ENCODE results near the gene DGKI.
A peak's percentile ranks its signal among the peaks of the same experiment; 100 is the strongest.

Gene DGKI

GRCh38 chr7:137880432-137880831 is 33.7 kb upstream of the DGKI start:
- peak; percentile 71 for DNase-seq (ENCODE audit: low read depth)
- H3K4me3 ChIP-seq (ENCODE audit: control insufficient read depth, low read depth, low read length), result no peak overlapping the region
- no peak for TF ChIP-seq CTCF (IDR thresholded peaks at IDR 0.05; ENCODE audit: control insufficient read depth, insufficient read depth, low read depth, low read length, missing control alignments)

GRCh38 chr7:137879357-137880158 is 32.8 kb upstream of the DGKI start:
- no peak for DNase-seq (ENCODE audit: low read depth)
- TF ChIP-seq CTCF (IDR thresholded peaks at IDR 0.05; ENCODE audit: control insufficient read depth, insufficient read depth, low read depth, low read length, missing control alignments), result no peak

GRCh38 chr7:137878333-137878961 is 31.7 kb upstream of the DGKI start:
- H3K4me3 ChIP-seq (ENCODE audit: control insufficient read depth, low read depth, low read length), result no peak overlapping the region
- DNase-seq (ENCODE audit: low read depth), result no peak

More at GRCh38 chr7:137879357-137880158, 32.8 kb upstream of the DGKI start:
- no peak overlapping the region for H3K4me3 ChIP-seq (ENCODE audit: control insufficient read depth, low read depth, low read length)

DNA sequence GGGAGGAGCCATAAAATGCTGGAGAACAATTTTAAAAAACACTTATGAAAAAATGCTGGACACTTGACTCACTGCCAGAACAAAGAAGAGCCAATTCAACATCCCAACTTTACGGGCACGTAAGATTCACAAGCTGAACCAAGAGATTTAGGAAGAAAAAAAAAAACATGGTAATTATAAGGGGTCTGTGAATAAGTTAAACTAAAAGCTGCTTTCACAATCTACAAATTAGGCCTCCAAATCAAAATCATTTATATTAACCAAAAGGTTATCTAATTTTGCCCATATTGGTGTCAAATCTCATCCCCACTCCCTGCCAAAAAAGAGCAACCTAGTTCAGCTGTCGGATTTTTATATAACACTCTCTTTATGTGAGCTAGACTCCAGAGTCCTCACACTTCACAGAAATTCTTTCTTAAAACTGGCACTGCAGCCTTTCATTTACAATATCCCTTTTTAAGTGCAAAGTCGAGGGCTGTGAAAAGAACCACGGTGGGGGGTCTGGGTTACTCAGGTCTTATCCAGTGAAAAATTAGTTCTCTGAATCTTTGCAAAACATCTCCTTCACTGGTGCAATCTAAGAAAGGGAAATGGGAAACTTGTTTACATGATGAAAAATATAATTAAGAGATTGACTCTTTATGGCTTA is 30.4 kb upstream of the DGKI start:
- TF ChIP-seq CTCF (IDR thresholded peaks at IDR 0.05; ENCODE audit: control insufficient read depth, insufficient read depth, low read depth, low read length, missing control alignments), result no peak
- no peak overlapping the region for H3K4me3 ChIP-seq (ENCODE audit: control insufficient read depth, low read depth, low read length)
- DNase-seq (ENCODE audit: low read depth), result no peak

More at GRCh38 chr7:137878333-137878961, 31.7 kb upstream of the DGKI start:
- no peak for TF ChIP-seq CTCF (IDR thresholded peaks at IDR 0.05; ENCODE audit: control insufficient read depth, insufficient read depth, low read depth, low read length, missing control alignments)

GRCh38 chr7:137875746-137876145 is 29.0 kb upstream of the DGKI start:
- no peak for DNase-seq (ENCODE audit: low read depth)
- H3K4me3 ChIP-seq (ENCODE audit: control insufficient read depth, low read depth, low read length), result no peak overlapping the region
- TF ChIP-seq CTCF (IDR thresholded peaks at IDR 0.05; ENCODE audit: control insufficient read depth, insufficient read depth, low read depth, low read length, missing control alignments), result no peak

DNA sequence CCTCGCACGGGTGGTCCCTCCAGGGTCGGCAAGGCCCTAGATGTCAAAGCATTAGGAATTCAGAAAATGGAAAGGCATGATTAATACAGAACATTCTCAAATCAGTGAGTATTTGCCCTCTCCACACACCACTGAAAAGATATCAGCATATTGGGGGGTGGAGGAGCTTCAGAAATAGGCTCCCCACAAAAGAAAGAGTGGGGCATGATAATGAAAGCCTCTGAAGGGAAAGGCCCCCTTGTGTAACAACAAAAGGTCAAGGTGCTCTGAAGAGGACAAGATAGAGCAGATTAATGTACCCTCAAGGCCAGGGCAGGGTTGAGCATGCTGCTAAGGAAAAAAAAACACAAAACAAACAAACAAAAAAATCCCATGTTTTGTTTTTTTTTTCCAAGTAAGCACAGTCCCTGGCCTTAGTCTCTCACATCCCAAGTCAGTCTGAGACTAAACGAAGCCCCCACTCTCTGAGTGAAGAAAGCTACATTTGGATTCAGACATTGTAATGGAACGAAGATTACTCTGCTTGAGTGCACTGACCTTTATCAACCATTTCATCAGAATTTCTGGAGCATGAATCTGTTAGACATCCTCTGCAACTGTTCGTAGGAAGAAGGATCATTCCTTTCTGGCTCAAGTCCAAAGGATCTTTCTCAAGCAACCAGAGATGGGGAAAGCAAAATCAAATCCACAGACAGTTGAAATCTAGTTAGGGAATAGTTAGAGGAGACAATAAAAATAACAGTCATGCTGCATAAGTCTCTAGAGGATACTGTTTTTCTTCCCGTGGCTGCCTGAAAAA is 27.4 kb upstream of the DGKI start:
- no peak for TF ChIP-seq CTCF (IDR thresholded peaks at IDR 0.05; ENCODE audit: control insufficient read depth, insufficient read depth, low read depth, low read length, missing control alignments)
- peak; percentile 95 for DNase-seq (ENCODE audit: low read depth)
- no peak overlapping the region for H3K4me3 ChIP-seq (ENCODE audit: control insufficient read depth, low read depth, low read length)

Measured in AG09309 (cell line).